HUES64 (cell line): Measurements from ENCODE around the gene CTDSPL.

Experiments
- H3K27ac ChIP-seq: 2 replicates; pipeline ENCODE4 v1.7.0; 2013; ENCODE audit warnings: low read depth, low read length, inconsistent platforms
- H3K27me3 ChIP-seq: 2 replicates; pipeline ENCODE4 v1.6.1; 2013; ENCODE audit warnings: mild to moderate bottlenecking, low read length; ENCODE audit not compliant: insufficient read depth
- H3K36me3 ChIP-seq: 2 replicates; pipeline ENCODE4 v1.6.1; 2013; ENCODE audit warnings: mild to moderate bottlenecking, low read length; ENCODE audit not compliant: insufficient read depth
- H3K4me1 ChIP-seq: 2 replicates; pipeline ENCODE4 v1.6.1; 2013; ENCODE audit warnings: mild to moderate bottlenecking, low read length, moderate library complexity; ENCODE audit not compliant: insufficient read depth
- H3K4me3 ChIP-seq: 2 replicates; pipeline ENCODE4 v1.5.1; 2013; ENCODE audit warnings: mild to moderate bottlenecking, low read length, moderate library complexity
- H3K9ac ChIP-seq: 2 replicates; pipeline ENCODE4 v1.6.1; 2013; ENCODE audit warnings: mild to moderate bottlenecking, low read depth, low read length
- H3K9me3 ChIP-seq: 2 replicates; pipeline ENCODE4 v1.6.1; 2013; ENCODE audit warnings: low read depth, low read length; ENCODE audit not compliant: insufficient read depth
- WGBS: fragments of 150-250, 120-280 bp; methylation state at CpG from one replicate; pipeline ENCODE4 v1.1.7; 2013; ENCODE audit warnings: missing lambda C conversion rate; 5-methylcytosine and 5-hydroxymethylcytosine counted together

The CTDSPL gene

GRCh38 chr3:37916685-37917084 is 55.0 kb downstream of the CTDSPL start:
- WGBS, result 94% methylated on average over 1 of the region's 1 CpG
- Histone ChIP-seq H3K4me1 (peaks cover 18% of the 10 kb centered on the region; the same call in 1 of the 2 replicates), H3K4me3 (no peak overlapping the region), H3K9me3 (no peaks in the 10 kb centered on the region), H3K36me3 (no peaks in the 10 kb centered on the region), H3K27ac (no peak overlapping the region), H3K9ac (no peak overlapping the region), H3K27me3 (no peaks in the 10 kb centered on the region)

DNA sequence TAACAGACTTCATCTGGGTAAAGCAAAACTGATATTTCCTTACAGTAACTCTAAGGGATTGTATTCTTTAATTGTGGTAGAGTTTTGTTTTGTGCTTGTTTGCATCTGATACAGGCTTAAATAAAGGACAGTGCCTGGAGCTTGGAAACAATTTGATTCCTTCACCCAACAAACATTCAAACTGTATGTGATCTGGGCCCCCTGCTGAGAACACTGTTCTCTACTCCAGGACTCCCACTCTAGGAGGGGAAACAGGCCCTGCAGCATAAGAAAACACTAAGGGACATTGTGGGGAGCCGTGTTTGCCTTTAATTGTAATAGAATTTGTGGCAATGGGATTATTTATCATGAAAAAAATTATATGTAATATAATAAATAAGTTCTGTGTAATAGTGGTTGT is 56.9 kb downstream of the CTDSPL start:
- H3K4me1 ChIP-seq, result peaks cover 18% of the 10 kb centered on the region; the same call in 1 of the 2 replicates
- no peaks in the 10 kb centered on the region for H3K9me3 ChIP-seq
- no peak overlapping the region for H3K27ac ChIP-seq
- H3K9ac ChIP-seq, result no peak overlapping the region
- no CpG with 5 or more reads among the region's 1 CpG for WGBS
- no peaks in the 10 kb centered on the region for H3K36me3 ChIP-seq
- H3K27me3 ChIP-seq, result no peaks in the 10 kb centered on the region
- no peak overlapping the region for H3K4me3 ChIP-seq

DNA sequence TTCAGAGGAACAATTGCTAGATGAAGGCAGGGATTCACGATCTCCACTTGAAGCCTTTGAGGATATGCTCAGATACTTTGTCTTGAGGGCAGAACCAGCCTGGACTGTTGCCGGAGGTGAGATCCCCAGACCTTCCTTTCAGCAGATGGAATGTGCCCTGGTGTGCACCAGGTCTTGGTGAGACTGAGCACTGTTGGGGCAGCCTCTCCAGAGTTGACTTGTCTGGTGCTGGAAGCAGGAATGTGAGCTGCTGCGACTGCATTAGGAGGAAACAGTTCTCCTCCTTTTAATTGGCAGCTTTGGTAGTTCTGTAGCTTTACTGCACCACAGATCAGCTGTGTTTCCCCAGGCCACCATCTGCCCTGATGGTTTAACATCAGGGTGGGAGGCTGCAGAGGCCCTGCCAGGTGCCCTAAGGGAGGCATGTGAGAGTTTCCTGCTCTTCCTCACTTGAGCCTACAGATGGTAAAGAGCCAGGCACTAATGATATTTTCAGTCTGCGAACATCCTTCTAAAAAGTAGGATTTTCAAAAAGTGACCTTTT is 58.5 kb downstream of the CTDSPL start:
- H3K9ac ChIP-seq, result no peak overlapping the region
- peaks cover 25% of the 10 kb centered on the region for H3K4me1 ChIP-seq
- WGBS, result 91% methylated on average over 4 of the region's 4 CpGs
- no peaks in the 10 kb centered on the region for H3K36me3 ChIP-seq
- no peaks in the 10 kb centered on the region for H3K27me3 ChIP-seq
- H3K27ac ChIP-seq, result no peak overlapping the region
- no peaks in the 10 kb centered on the region for H3K9me3 ChIP-seq
- H3K4me3 ChIP-seq, result no peak overlapping the region

GRCh38 chr3:37921025-37921424 is 59.3 kb downstream of the CTDSPL start:
- H3K36me3 ChIP-seq, result no peaks in the 10 kb centered on the region
- no peak overlapping the region for H3K4me3 ChIP-seq
- H3K4me1 ChIP-seq, result peaks cover 26% of the 10 kb centered on the region
- no peak overlapping the region for H3K9ac ChIP-seq
- H3K27me3 ChIP-seq, result no peaks in the 10 kb centered on the region
- over 99% methylated on average over 5 of the region's 5 CpGs for WGBS
- no peak overlapping the region for H3K27ac ChIP-seq
- H3K9me3 ChIP-seq, result no peaks in the 10 kb centered on the region

GRCh38 chr3:37922721-37923568 is 61.3 kb downstream of the CTDSPL start:
- no peak overlapping the region for H3K4me3 ChIP-seq
- H3K27ac ChIP-seq, result no peak overlapping the region
- H3K27me3 ChIP-seq, result no peaks in the 10 kb centered on the region
- no peak overlapping the region for H3K9ac ChIP-seq
- WGBS, result 62% methylated on average over 5 of the region's 5 CpGs
- no peaks in the 10 kb centered on the region for H3K9me3 ChIP-seq
- no peaks in the 10 kb centered on the region for H3K36me3 ChIP-seq
- H3K4me1 ChIP-seq, result peaks cover 22% of the 10 kb centered on the region

DNA sequence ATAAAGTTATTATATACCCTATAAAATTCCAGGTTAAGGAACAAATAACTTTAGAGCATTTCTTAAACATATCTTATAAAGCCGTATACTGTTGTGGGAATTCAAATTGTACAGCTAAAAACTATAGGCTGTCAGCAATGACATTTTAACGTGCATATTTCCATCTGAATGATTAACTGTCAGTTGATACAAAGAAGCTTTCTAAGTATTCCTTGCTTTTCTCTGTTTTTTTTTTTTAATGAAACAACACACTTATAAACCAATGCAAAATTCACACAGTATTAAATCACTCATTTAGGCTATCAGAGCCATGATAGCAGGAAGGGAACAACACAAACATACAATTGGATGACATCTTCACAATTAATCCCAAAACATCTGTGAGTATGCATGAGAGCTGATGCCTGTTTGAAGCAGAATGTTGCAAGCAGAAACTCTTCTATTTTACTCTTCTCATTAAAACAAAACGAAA is 61.9 kb downstream of the CTDSPL start:
- H3K36me3 ChIP-seq, result no peaks in the 10 kb centered on the region
- H3K27me3 ChIP-seq, result no peaks in the 10 kb centered on the region
- 98% methylated on average over 3 of the region's 3 CpGs for WGBS
- no peak overlapping the region for H3K4me3 ChIP-seq
- H3K4me1 ChIP-seq, result peaks cover 18% of the 10 kb centered on the region
- H3K27ac ChIP-seq, result no peak overlapping the region
- H3K9me3 ChIP-seq, result no peaks in the 10 kb centered on the region
- H3K9ac ChIP-seq, result no peak overlapping the region

- H3K9ac ChIP-seq, result no peak overlapping the region
- WGBS, result 92% methylated on average over 7 of the region's 7 CpGs
- H3K4me3 ChIP-seq, result no peak overlapping the region
- H3K36me3 ChIP-seq, result no peaks in the 10 kb centered on the region
- no peak overlapping the region for H3K27ac ChIP-seq
- no peaks in the 10 kb centered on the region for H3K27me3 ChIP-seq
- no peaks in the 10 kb centered on the region for H3K9me3 ChIP-seq
- H3K4me1 ChIP-seq, result peaks cover 11% of the 10 kb centered on the region; the same call in 1 of the 2 replicates
Measured at GRCh38 chr3:37924453-37924852, 62.8 kb downstream of the CTDSPL start.

DNA sequence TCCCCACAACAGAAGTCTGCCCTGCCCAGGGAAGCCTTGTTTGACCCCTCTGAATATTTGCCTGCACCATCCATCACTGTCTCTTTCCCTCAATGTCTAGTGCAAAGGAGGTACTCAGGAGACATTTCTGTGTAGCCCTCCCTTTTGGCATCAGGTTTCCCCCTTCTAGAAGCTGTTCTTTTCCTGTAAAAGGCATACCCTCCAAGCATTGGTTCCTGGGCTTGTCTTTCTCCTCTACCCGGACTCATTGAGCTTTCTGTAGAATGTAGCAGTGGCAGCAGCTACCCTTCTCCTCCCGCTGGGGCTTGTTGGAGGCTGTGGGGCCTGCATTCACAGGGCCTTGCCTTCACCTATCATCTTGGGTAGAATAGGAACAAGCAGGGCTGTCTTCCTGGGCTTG is 63.5 kb downstream of the CTDSPL start:
- Histone ChIP-seq H3K36me3 (no peaks in the 10 kb centered on the region), H3K27ac (no peak overlapping the region), H3K9me3 (no peaks in the 10 kb centered on the region), H3K9ac (no peak overlapping the region), H3K4me1 (peaks cover 11% of the 10 kb centered on the region; the same call in 1 of the 2 replicates), H3K4me3 (no peak overlapping the region), H3K27me3 (no peaks in the 10 kb centered on the region)
- 64% methylated on average over 2 of the region's 2 CpGs for WGBS

DNA sequence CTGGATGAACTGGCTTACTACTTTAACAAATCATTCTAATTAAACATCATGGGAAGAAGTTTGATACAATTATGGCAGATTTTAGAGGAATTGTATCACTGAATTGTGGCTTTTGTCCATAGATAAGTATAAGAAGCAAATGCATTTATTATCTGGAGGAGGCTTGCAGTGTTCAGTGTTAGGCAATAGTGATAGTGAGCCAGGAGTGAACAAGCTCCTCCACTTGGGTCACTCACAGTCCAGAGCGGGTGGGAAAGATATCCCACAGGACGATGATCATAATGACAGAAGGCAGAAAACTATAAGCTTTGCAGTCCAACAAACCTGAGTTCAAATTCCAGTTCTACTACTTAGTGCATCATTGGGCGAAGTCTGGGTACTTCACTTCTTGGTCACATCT is 64.9 kb downstream of the CTDSPL start:
- Histone ChIP-seq H3K36me3 (no peaks in the 10 kb centered on the region), H3K27ac (no peak overlapping the region), H3K27me3 (no peaks in the 10 kb centered on the region), H3K9ac (no peak overlapping the region), H3K9me3 (no peaks in the 10 kb centered on the region), H3K4me1 (peaks cover 11% of the 10 kb centered on the region; the same call in 1 of the 2 replicates), H3K4me3 (no peak overlapping the region)
- 88% methylated on average over 3 of the region's 3 CpGs for WGBS

DNA sequence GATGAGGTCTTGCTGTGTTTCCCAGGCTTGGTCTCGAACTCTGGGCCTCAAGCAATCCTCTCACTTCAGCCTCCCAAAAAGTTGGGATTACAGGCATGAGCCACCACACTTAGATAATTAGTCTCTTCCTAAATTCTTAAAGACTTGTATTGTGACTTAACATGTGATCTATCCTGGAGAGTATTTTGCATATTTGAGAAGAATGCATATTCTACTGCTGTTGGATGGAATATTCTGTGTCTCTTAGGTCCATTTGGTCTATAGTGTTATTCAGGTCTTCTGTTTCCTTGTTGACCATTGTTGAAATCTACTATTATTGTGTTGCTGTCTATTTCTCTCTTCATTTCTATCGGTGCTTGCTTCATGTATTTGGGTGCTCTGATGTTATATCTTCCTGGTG is 68.8 kb downstream of the CTDSPL start:
- H3K27me3 ChIP-seq, result no peaks in the 10 kb centered on the region
- no peak overlapping the region for H3K27ac ChIP-seq
- peaks cover 10% of the 10 kb centered on the region for H3K4me1 ChIP-seq
- H3K4me3 ChIP-seq, result no peak overlapping the region
- H3K36me3 ChIP-seq, result no peaks in the 10 kb centered on the region
- H3K9ac ChIP-seq, result no peak overlapping the region
- WGBS, result 84% methylated on average over 2 of the region's 2 CpGs
- H3K9me3 ChIP-seq, result no peaks in the 10 kb centered on the region

GRCh38 chr3:37932505-37932904 is 70.8 kb downstream of the CTDSPL start:
- no peaks in the 10 kb centered on the region for H3K9me3 ChIP-seq
- H3K4me3 ChIP-seq, result no peak overlapping the region
- no peaks in the 10 kb centered on the region for H3K27me3 ChIP-seq
- 93% methylated on average over 3 of the region's 3 CpGs for WGBS
- no peaks in the 10 kb centered on the region for H3K36me3 ChIP-seq
- no peak overlapping the region for H3K27ac ChIP-seq
- peaks cover 25% of the 10 kb centered on the region for H3K4me1 ChIP-seq
- no peak overlapping the region for H3K9ac ChIP-seq
